Activated CD4-positive, alpha-beta T cell treated with anti-CD3 and anti-CD28 coated beads, Interleukin-2, amount 10 ng/mL, durations not matched to agents 24 days and 14 days (primary cell): ENCODE measurements around the gene CLDN1. TPM values are rescaled to one million over a fixed set of nuclear protein-coding genes. Genes with fewer than 3 reads are reported as not detected.

Experiments
- DNase-seq: peaks from one replicate; pipeline ENCODE4 v3.0.0; 2022
- H3K27ac Mint-ChIP-seq: one replicate; pipeline ENCODE4 v1.8.0; 2022; ENCODE audit warnings: mild to moderate bottlenecking, mixed read lengths
- H3K27me3 Mint-ChIP-seq: one replicate; pipeline ENCODE4 v1.8.0; 2022; ENCODE audit warnings: mixed read lengths
- H3K36me3 Mint-ChIP-seq: one replicate; pipeline ENCODE4 v1.8.0; 2022; ENCODE audit warnings: low read depth, mild to moderate bottlenecking, mixed read lengths
- H3K4me1 Mint-ChIP-seq: one replicate; pipeline ENCODE4 v1.8.0; 2021; ENCODE audit warnings: mixed read lengths
- H3K4me3 Mint-ChIP-seq: one replicate; pipeline ENCODE4 v1.8.0; 2022; ENCODE audit warnings: mild to moderate bottlenecking, moderate library complexity, mixed read lengths
- H3K9me3 Mint-ChIP-seq: one replicate; pipeline ENCODE4 v1.8.0; 2021; ENCODE audit warnings: mixed read lengths
- intact Hi-C: fragments of 100-400 bp; cut with micrococcal nuclease; formaldehyde crosslinking; loops from one replicate; pipeline ENCODE4 v1.15.1; 2023
- total RNA-seq: library from RNA; stranded (reverse); gene quantifications from 2 replicates; pipeline ENCODE4 v1.2.3, GENCODE V29; 2022

The CLDN1 gene
- total RNA-seq, 1 donor from 2014 or later = 0.33 TPM

- intact Hi-C loops = no loop called here
- Mint-ChIP-seq H3K9me3 (no peaks in the 10 kb centered on the region), H3K4me1 (no peaks in the 10 kb centered on the region), H3K4me3 (no peak overlapping the region), H3K27ac (no peak overlapping the region), H3K36me3 (no peaks in the 10 kb centered on the region), H3K27me3 (peaks cover 2% of the 10 kb centered on the region)
- no peak for DNase-seq
Measured at GRCh38 chr3:190266265-190266912, 55.9 kb downstream of the CLDN1 start.

DNA sequence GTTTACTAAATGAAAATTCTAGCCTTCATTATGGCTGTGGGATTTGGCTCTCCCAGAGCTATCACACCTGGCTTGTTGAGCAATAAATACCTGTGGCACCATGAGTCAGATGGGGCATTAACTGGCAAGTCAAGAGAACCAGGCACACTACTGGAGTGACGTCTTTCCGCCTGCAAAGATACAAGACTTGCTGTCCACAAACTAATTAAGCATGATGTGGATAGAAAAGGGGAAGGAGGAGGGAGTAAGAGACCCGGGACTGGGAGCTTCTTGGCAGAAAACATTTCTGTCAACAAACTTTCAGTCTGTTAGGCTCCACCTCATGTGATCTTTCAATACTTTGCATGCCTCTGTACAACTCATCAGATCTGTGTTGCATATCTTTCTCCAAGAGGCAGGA lies 56.5 kb downstream of the CLDN1 start:
- Mint-ChIP-seq H3K4me3 (no peak overlapping the region), H3K27me3 (peaks cover 2% of the 10 kb centered on the region), H3K36me3 (no peaks in the 10 kb centered on the region), H3K4me1 (no peaks in the 10 kb centered on the region), H3K9me3 (no peaks in the 10 kb centered on the region), H3K27ac (no peak overlapping the region)
- intact Hi-C loops = no loop called here
- no peak for DNase-seq

DNA sequence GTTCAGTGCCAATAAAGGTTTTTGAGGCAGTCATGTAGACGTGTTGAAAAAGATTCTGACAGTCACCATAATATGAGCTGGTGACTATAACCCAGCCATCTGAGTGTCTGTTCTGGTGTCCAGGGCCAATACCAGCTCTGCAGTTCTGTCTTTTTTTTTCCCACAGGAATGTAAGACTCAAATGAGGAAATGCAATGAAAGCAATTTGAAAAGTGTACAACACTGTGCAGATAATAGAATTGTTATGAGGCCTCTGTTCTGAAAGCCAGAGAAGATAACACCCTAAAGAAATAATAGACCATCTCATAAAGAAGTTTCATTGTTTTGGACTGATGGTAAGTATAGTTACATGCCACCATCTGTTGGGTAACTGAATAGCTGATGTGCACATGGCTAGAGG lies 57.1 kb downstream of the CLDN1 start:
- H3K27me3 Mint-ChIP-seq = peaks cover 2% of the 10 kb centered on the region
- intact Hi-C loops = no loop called here
- H3K27ac Mint-ChIP-seq = no peak overlapping the region
- H3K9me3 Mint-ChIP-seq = no peaks in the 10 kb centered on the region
- H3K4me3 Mint-ChIP-seq = no peak overlapping the region
- H3K4me1 Mint-ChIP-seq = no peaks in the 10 kb centered on the region
- H3K36me3 Mint-ChIP-seq = no peaks in the 10 kb centered on the region
- DNase-seq = no peak

GRCh38 chr3:190261740-190262139 lies 60.5 kb downstream of the CLDN1 start:
- no peaks in the 10 kb centered on the region for H3K9me3 Mint-ChIP-seq
- intact Hi-C loops = no loop called here
- no peaks in the 10 kb centered on the region for H3K4me1 Mint-ChIP-seq
- H3K4me3 Mint-ChIP-seq = no peak overlapping the region
- no peaks in the 10 kb centered on the region for H3K36me3 Mint-ChIP-seq
- no peak overlapping the region for H3K27ac Mint-ChIP-seq
- no peak for DNase-seq
- peaks cover 2% of the 10 kb centered on the region for H3K27me3 Mint-ChIP-seq

- H3K36me3 Mint-ChIP-seq = no peaks in the 10 kb centered on the region
- no peaks in the 10 kb centered on the region for H3K4me1 Mint-ChIP-seq
- no peak overlapping the region for H3K4me3 Mint-ChIP-seq
- DNase-seq = no peak
- no peaks in the 10 kb centered on the region for H3K9me3 Mint-ChIP-seq
- intact Hi-C loops = no loop called here
- peaks cover 2% of the 10 kb centered on the region for H3K27me3 Mint-ChIP-seq
- no peak overlapping the region for H3K27ac Mint-ChIP-seq
Measured at GRCh38 chr3:190261015-190261414, 61.2 kb downstream of the CLDN1 start.

- Mint-ChIP-seq H3K27me3 (peaks cover 2% of the 10 kb centered on the region), H3K27ac (no peak overlapping the region), H3K36me3 (no peaks in the 10 kb centered on the region), H3K4me1 (no peaks in the 10 kb centered on the region), H3K4me3 (no peak overlapping the region), H3K9me3 (no peaks in the 10 kb centered on the region)
- no peak for DNase-seq
- intact Hi-C loops = no loop called here
Measured at GRCh38 chr3:190260301-190260700, 61.9 kb downstream of the CLDN1 start.

- Mint-ChIP-seq H3K4me1 (no peaks in the 10 kb centered on the region), H3K9me3 (no peaks in the 10 kb centered on the region), H3K27ac (no peak overlapping the region), H3K36me3 (no peaks in the 10 kb centered on the region), H3K4me3 (no peak overlapping the region), H3K27me3 (no peaks in the 10 kb centered on the region)
- intact Hi-C loops = no loop called here
- DNase-seq = no peak
Measured at GRCh38 chr3:190258634-190259033, 63.6 kb downstream of the CLDN1 start.

Other genes with a start within 250 kb of the CLDN1 start
- not detected in 2 replicates for gene P3H2, start 201.5 kb downstream of the CLDN1 start, total RNA-seq
- gene CLDN16, start 65.7 kb upstream of the CLDN1 start, total RNA-seq = not detected in 2 replicates
- not detected in 2 replicates for gene TMEM207, start 127.5 kb upstream of the CLDN1 start, total RNA-seq
- gene IL1RAP, start 191.6 kb upstream of the CLDN1 start, total RNA-seq = 24.8 and 27.8 TPM in 2 replicates